DMS79 treated with DMSO at 0.1 percent for 48 hours (cell line): ENCODE data around the gene ARMH2.
A peak's percentile ranks its signal among the peaks of the same experiment; 100 is the strongest.
"Not testable (repeated sequence)": the region's sequence is repeated elsewhere in the genome, so short reads cannot be mapped to it uniquely, and the experiment has no call there.

Source experiments
- DNase-seq: peaks from one replicate; lab custom pipeline; 2025; lab: John Stamatoyannopoulos, UW

ARMH2 gene

DNA sequence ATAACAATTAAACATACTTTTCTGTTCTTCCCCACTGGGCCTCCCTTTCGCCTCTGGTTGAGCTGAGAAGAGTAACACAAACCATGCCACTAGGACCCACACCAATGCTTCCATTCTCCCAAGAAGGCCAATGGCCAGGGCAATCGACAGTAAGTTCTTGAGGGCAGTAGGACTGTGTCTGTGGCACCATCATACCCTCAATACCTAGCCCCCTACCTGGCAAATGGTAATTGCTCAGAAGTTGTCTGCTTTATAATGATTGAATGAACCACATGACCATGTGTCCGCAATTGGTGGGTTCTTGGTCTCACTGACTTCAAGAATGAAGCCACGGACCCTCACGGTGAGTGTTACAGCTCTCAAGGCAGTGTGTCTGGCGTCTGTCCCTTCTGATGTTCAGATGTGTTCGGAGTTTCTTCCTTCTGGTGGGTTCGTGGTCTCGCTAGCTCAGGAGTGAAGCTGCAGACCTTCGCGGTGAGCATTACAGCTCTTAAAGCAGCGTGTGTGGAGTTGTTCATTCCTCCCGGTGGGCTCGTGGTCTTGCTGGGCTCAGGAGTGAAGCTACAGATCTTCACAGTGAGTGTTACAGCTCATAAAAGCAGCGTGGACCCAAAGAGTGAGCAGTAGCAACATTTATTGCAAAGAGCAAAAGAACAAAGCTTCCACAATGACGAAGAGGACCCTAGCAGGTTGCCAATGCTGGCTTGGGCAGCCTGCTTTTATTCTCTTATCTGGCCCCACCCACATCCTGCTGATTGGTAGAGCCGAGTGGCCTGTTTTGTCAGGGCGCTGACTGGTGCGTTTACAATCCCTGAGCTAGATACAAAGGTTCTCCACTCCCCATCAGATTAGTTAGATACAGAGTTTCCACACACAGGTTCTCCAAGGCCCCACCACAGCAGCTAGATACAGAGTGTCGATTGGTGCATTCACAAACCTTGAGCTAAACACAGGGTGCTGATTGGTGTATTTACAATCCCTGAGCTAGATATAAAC is 33.6 kb downstream of the ARMH2 start:
- DNase-seq: not testable (repeated sequence)

DNA sequence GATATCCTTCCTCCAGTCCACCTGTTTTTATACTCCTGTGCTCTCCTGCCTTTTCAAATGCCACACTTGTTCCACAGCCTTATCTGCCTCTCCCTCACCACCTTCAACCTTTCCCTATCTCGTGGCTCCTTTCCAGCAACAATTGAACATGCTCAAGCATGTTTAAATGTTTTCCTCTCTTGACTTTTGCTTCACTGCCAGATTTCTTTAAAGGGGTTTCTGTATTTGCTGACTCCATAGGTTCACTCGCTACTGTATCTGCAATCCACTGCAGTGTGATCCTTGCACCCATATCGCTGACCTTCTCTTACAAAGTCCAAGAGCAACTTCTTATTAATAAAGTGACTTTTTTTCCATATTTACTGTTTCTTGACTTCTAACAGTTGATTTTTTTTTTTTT is 35.1 kb downstream of the ARMH2 start:
- peak; percentile 98 for DNase-seq

DNA sequence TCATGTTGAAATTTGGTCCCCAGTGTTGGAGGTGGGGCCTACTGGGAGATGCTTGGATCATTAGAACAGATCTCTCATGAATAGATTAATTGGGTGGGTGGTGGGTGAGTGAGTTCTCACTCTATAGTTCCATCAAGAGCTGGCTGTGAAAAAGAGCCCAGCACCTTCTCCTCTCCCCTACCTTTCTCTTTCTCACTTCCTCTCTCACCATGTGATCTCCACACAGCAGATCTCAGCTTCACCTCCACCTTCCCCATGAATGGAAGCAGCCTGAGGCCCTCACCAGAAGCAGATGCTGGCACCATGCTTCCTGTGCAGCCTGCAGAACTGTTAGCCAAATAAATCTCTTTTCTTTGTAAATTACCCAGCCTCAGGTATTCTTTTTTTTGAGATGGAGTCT is 36.9 kb downstream of the ARMH2 start:
- DNase-seq: no peak

DNA sequence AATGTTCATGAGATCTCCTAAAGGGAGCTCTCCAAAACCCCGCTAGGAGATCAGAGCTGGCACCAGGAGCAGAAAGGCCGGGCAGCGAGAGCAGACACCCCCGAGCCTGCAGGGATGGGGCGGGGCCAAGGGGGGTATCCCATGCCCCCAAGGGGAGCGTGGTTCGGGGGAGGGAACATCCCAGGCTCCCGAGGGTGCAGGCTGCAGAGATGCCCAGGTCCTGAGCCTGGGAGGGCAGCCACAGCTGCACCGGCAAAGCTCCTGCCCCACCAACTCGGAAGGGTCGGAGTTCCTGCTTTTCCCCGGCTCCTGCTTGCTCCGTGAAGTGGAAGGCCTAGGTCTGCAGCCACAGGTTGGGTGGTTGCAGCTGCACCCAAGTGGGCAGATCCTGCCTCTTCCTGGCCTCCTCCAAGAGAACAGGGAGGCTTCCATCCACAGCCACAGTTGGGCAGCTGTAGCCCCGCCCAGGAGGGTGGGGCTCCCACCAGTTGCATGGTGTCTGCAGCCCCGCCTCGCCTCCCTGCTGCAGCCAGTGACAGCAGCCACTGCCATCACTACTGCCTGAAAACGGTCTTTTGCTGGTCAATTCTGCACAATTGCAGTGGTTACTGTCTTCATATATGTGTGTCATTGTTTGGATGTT is 37.4 kb downstream of the ARMH2 start:
- no peak for DNase-seq

DNA sequence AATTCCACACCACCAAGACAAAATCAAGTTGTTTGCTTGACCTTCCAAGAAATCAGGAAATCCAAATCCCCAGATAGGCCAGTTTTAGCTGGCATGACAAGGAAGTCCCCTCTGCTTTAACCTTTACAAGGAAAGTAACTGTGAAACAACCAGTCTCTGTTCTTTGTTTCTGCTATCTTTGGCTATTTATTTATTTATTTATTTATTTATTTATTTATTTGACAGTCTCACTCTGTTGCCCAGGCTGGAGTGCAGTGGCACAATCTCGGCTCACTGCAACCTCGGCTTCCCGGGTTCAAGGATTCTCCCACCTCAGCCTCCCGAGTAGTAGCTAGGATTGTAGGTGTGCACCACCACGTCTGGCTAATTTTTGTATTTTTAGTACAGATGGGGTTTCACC is 38.5 kb downstream of the ARMH2 start:
- no peak for DNase-seq

DNA sequence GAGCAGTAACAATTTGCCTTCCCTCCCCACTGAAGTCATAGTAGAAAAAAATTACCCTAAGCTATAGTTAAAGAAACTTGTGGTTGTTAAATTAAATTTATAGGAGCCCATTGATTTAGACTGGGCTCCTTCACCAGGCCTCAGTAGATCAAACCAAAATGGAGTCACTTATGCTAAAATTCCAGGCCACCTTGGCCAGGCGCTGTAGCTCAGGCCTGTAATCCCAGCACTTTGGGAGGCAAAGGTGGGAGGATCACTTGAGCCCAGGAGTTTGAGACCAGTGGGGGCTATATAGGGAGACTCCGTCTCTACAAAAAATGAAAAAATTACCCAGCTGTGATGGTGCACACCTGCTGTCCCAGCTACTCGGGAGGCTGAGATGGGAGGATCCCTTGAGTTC is 39.0 kb downstream of the ARMH2 start:
- no peak for DNase-seq

DNA sequence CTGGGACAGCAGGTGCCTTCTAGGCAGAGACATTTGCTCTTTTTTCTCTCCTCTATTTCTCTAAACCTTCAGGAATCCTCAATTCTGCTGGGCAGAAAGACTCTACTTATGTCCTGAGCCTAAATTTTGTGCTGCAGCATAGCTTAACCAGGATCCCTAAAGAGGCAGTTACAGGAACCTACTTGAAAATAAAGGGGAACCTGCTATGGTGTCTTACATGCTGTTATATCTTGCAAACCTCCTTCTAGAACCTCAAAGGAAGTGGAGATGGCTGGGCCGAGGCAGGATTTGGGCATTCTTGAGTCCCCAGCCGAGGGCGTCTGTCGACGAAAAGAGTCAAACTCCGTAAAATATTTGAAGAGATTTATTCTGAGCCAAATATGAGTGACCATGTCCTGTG is 41.1 kb downstream of the ARMH2 start:
- DNase-seq: no peak

DNA sequence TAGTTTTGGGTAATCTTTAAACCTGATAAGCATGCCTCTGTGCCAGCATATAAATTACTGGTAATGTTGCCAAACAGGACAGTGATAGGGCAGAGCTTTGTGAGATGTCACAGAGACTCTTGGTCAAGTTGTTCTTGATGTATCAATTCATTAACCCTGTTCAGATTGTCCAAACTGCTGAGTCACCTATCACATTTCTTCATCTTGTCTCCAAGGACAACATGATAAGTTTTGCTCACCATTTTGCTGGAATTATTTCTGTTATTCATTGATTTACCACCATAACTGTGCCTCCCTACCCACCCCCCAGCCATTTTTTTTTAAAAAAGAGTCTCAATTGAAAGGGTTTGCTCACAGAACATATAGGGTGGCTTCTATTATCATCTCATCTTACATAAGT is 43.4 kb downstream of the ARMH2 start:
- no peak for DNase-seq

DNA sequence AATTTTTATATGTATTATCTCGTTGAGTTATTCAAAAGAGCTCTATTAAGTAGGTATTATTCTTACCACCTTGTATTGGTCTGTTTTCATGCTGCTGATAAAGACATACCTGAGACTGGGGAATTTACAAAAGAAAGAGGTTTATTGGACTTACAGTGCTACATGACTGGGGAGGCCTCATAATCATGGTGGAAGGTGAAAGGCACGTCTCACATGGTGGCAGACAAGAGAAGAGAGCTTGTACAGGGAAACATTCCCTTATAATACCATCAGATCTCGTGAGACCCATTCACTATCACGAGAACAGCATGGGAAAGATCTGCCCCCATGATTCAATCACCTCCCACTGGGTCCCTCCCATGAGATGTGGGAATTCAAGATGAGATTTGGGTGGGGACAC is 44.3 kb downstream of the ARMH2 start:
- DNase-seq: not testable (repeated sequence)

DNA sequence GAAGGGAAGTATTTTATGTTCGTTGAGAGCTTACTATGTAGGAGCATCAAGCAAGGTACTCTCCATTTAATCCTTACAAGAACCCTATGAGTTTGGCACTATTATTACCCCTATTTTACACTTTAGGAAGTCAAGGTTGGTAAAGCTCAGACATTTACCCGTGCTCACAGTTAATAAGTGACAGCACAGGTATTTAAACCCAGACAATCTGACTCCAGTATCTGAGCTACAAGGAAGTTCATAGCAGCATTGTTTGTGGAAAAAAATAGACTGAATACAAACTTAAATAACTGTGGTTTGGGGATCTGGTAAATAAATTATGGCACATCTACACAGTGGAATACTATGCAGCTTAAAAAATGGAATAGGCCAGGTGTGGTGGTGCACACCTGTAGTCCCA is 45.2 kb downstream of the ARMH2 start:
- no peak for DNase-seq

DNA sequence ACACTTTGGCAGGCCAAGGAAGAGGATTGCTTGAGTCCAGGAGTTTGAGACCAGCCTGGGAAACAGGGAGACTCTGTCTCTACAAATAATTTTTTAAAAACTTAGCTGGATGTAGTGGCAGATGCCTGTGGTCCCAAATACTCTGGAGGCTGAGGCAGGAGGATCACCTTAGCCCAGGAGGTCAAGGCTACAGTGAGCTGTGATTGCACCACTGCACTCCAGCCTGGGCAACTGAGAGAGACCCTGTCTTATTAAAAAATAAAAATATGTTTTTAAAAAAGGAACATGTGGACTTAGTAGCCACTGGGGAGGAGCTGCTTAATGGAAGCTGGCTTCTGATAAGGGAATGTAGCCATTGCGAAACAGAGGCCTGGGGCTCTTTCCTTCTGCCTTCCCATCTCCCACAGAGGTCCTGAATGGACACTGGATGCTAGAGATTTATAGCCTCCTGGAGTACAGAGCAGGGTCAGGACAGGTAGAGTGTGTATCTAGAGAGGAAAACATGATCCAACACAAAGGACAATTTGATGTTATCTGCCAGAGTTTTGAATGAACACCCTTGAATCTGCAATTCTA is 45.7 kb downstream of the ARMH2 start:
- DNase-seq: no peak

DNA sequence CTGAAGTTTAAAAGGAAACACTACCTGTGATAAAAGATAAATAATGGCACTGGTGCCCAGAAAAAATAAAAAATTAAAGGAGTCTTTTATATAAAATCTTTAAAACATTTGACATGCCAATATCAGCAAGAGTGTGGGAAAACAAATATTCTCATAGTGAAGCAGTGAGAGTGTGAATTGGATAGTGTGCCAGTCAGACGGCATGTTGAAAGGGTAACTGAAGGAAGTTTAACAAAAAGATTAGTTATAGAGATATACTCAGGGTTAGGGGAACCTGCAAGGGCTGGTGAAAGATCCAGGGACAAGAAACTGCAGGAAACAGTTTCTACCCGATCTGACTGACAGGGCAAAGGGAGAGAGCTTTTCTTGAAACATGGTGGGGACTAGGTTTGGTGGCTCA is 46.2 kb downstream of the ARMH2 start:
- no peak for DNase-seq

DNA sequence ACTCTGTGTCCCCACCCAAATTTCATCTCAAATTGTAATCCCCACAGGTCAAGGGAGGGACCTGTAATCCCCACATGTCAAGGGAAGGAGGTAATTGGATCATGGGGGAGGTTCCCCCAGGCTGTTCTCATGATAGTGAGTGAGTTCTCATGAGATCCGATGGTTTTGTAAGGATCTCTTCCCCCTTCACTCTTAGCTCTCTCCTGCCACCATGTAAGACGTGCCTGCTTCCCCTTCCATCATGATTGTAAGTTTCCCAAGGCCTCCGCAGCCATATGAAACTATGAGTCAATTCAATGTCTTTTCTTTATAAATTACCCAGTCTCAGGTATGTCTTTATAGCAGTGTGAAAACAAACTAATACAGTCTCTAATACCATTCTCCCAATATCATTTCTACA is 47.8 kb downstream of the ARMH2 start:
- not testable (repeated sequence) for DNase-seq

DNA sequence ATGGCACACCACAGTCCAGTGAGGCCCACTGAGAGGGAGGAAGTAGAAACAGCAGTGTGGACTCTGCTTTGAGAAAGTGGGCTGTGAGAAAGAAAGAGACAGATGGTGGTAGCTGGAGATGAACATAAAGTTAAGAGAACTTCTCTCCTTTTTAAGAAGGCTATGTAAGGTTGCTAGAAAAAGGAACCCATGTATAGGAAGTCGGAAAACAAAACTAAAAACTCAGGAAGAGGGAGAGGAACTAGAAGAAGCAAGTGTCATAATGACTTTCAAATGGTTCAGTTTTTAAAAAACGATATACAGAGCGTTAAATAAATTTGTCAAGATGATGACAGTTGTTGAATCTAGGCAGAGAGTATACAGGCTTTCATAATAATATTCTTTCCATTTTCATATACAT is 49.4 kb downstream of the ARMH2 start:
- no peak for DNase-seq
